Nephron progenitor cell (in vitro differentiated cells): Measurements from ENCODE around the gene ADTRP.

Source experiments
- DNase-seq: peaks from one replicate; pipeline ENCODE4 v3.0.0; 2021
- H3K27ac Mint-ChIP-seq: 2 replicates; pipeline ENCODE4 v1.8.0; 2021; ENCODE audit warnings: mild to moderate bottlenecking, moderate library complexity, mixed read lengths
- H3K27me3 Mint-ChIP-seq: 2 replicates; pipeline ENCODE4 v1.8.0; 2021; ENCODE audit warnings: mild to moderate bottlenecking, low read depth, mixed read lengths; ENCODE audit not compliant: poor library complexity
- H3K36me3 Mint-ChIP-seq: 2 replicates; pipeline ENCODE4 v1.8.0; 2021; ENCODE audit warnings: low read depth, mixed read lengths
- H3K4me1 Mint-ChIP-seq: 2 replicates; pipeline ENCODE4 v1.8.0; 2021; ENCODE audit warnings: mixed read lengths
- H3K4me3 Mint-ChIP-seq: 2 replicates; pipeline ENCODE4 v1.8.0; 2021; ENCODE audit warnings: mild to moderate bottlenecking, moderate library complexity, mixed read lengths
- H3K9me3 Mint-ChIP-seq: 2 replicates; pipeline ENCODE4 v1.8.0; 2021; ENCODE audit warnings: mild to moderate bottlenecking, moderate library complexity, mixed read lengths
- CTCF ChIP-seq: fragments of 200-600 bp; sonication (generic); IDR thresholded peaks from 2 replicates; pipeline ENCODE4 v1.5.0; 2021; ENCODE audit warnings: antibody characterized with exemption

ADTRP gene

GRCh38 chr6:11812439-11812838 is 33.8 kb upstream of the ADTRP start:
- H3K4me1 Mint-ChIP-seq, result peaks cover 21% of the 10 kb centered on the region
- H3K27me3 Mint-ChIP-seq, result peaks cover 9% of the 10 kb centered on the region
- no peak for TF ChIP-seq CTCF
- H3K27ac Mint-ChIP-seq, result no peak overlapping the region
- no peaks in the 10 kb centered on the region for H3K9me3 Mint-ChIP-seq
- no peak for DNase-seq
- H3K4me3 Mint-ChIP-seq, result no peak overlapping the region
- no peaks in the 10 kb centered on the region for H3K36me3 Mint-ChIP-seq

GRCh38 chr6:11811644-11812264 is 33.2 kb upstream of the ADTRP start:
- H3K9me3 Mint-ChIP-seq, result no peaks in the 10 kb centered on the region
- H3K36me3 Mint-ChIP-seq, result no peaks in the 10 kb centered on the region
- TF ChIP-seq CTCF, result no peak
- no peak overlapping the region for H3K27ac Mint-ChIP-seq
- peaks cover 24% of the 10 kb centered on the region for H3K4me1 Mint-ChIP-seq
- H3K4me3 Mint-ChIP-seq, result no peak overlapping the region
- H3K27me3 Mint-ChIP-seq, result peaks cover 9% of the 10 kb centered on the region
- DNase-seq, result no peak

- no peaks in the 10 kb centered on the region for H3K36me3 Mint-ChIP-seq
- peak overlapping the region; percentile 41 for H3K27ac Mint-ChIP-seq
- DNase-seq, result no peak
- no peaks in the 10 kb centered on the region for H3K9me3 Mint-ChIP-seq
- H3K4me1 Mint-ChIP-seq, result peaks cover 31% of the 10 kb centered on the region
- H3K27me3 Mint-ChIP-seq, result peaks cover 7% of the 10 kb centered on the region
- no peak for TF ChIP-seq CTCF
- no peak overlapping the region for H3K4me3 Mint-ChIP-seq
These were observed 32.4 kb upstream of the ADTRP start for GRCh38 chr6:11810854-11811643.

- Mint-ChIP-seq H3K4me1 (peaks cover 40% of the 10 kb centered on the region), H3K27me3 (peaks cover 7% of the 10 kb centered on the region), H3K9me3 (no peaks in the 10 kb centered on the region), H3K4me3 (no peak overlapping the region), H3K36me3 (no peaks in the 10 kb centered on the region), H3K27ac (no peak overlapping the region)
- TF ChIP-seq CTCF, result no peak
- no peak for DNase-seq
These were observed 31.5 kb upstream of the ADTRP start for GRCh38 chr6:11810039-11810541.

- H3K27ac Mint-ChIP-seq, result no peak overlapping the region
- no peaks in the 10 kb centered on the region for H3K9me3 Mint-ChIP-seq
- H3K36me3 Mint-ChIP-seq, result no peaks in the 10 kb centered on the region
- peaks cover 53% of the 10 kb centered on the region for H3K4me1 Mint-ChIP-seq
- H3K4me3 Mint-ChIP-seq, result no peak overlapping the region
- DNase-seq, result no peak
- peaks cover 7% of the 10 kb centered on the region for H3K27me3 Mint-ChIP-seq
- TF ChIP-seq CTCF, result no peak
These were observed 29.5 kb upstream of the ADTRP start for GRCh38 chr6:11808054-11808453.
